Thyroid gland (tissue), 4 donors: ENCODE measurements around the gene DIS3L2. TPM values are rescaled to one million over a fixed set of nuclear protein-coding genes. Genes with fewer than 3 reads are reported as not detected.

Experiments used
- DNase-seq, 2 donors: peaks; one replicate each; pipeline ENCODE4 v3.0.0-alpha.2; 2019
- H3K27ac ChIP-seq, 3 donors: fragments of 200-600 bp; sonication (generic); 1 replicate in 2 of 3; 2 replicates in 1 of 3; pipeline ENCODE4 v1.5.1; 2016 to 2019; ENCODE audit warnings: mild to moderate bottlenecking in 1 of 3, moderate library complexity in 1 of 3
- H3K27me3 ChIP-seq: fragments of 200-600 bp; sonication (generic); one replicate; pipeline ENCODE4 v1.5.1; 2019
- H3K36me3 ChIP-seq, 2 donors: fragments of 200-600 bp; sonication (generic); one replicate each; pipeline ENCODE4 v1.5.1; 2016 to 2019
- H3K4me1 ChIP-seq, 2 donors: fragments of 200-600 bp; sonication (generic); one replicate each; pipeline ENCODE4 v1.5.1; 2017 to 2019
- H3K4me3 ChIP-seq, 3 donors: fragments of 200-600 bp; sonication (generic); replicated peaks in 1 of 3; 1 replicate in 2 of 3; 2 replicates in 1 of 3; pipeline ENCODE4 v1.5.1; 2016; ENCODE audit warnings: mild to moderate bottlenecking in 1 of 3
- H3K9me3 ChIP-seq: fragments of 200-600 bp; sonication (generic); one replicate; pipeline ENCODE4 v1.5.1; 2017
- CTCF ChIP-seq, 6 experiments: fragments of 200-600 bp in 3 of 6; fragments of 450-650 bp in 3 of 6; sonication (generic) in 3 of 6; IDR thresholded peaks; one replicate each; pipeline ENCODE4 v1.5.1; 2016 to 2019; ENCODE audit warnings: antibody characterized with exemption in 6 of 6, mild to moderate bottlenecking in 2 of 6, inconsistent platforms in 1 of 6, moderate library complexity in 1 of 6
- POLR2A ChIP-seq, 2 donors: fragments of 450-650 bp; IDR thresholded peaks; one replicate each; pipeline ENCODE4 v1.6.1; 2017; ENCODE audit warnings: antibody characterized with exemption in 2 of 2, mild to moderate bottlenecking in 2 of 2, moderate library complexity in 1 of 2
- WGBS, 2 donors: methylation state at CpG; one replicate each; pipeline ENCODE4 v1.1.5; 2017; 5-methylcytosine and 5-hydroxymethylcytosine counted together
- intact Hi-C: fragments of 100-400 bp; cut with DNase I; formaldehyde crosslinking; loops from one replicate; pipeline ENCODE4 v1.15.1; 2023
- total RNA-seq, 4 donors: library from RNA; depleted of rRNA; stranded (reverse); fragments of >200 nt; gene quantifications; one replicate each; pipeline ENCODE4 v1.2.3, GENCODE V29; 2016

DIS3L2 gene
- total RNA-seq, 4 donors from 2014 or later: 42.2 to 68.7 (median 50.3) TPM

- no peak overlapping the region for H3K4me3 ChIP-seq
- H3K9me3 ChIP-seq: no peaks in the 10 kb centered on the region
- TF ChIP-seq POLR2A (IDR thresholded peaks at IDR 0.05) (no peak), CTCF (IDR thresholded peaks at IDR 0.05) (no peak)
- no peaks in the 10 kb centered on the region for H3K27me3 ChIP-seq
- WGBS, 2 donors: 89 to 91% methylated on average over 6 of the region's 6 CpGs
- no peaks in the 10 kb centered on the region for H3K36me3 ChIP-seq
- H3K4me1 ChIP-seq: peaks cover 8 to 15% of the 10 kb centered on the region in 2 donors
- intact Hi-C loops: no loop called here
- DNase-seq: no peak
- H3K27ac ChIP-seq: no peak overlapping the region
Measured at GRCh38 chr2:232218778-232219495, 257.4 kb downstream of the DIS3L2 start.

GRCh38 chr2:232219496-232219870, 258.0 kb downstream of the DIS3L2 start:
- Histone ChIP-seq H3K27me3 (no peaks in the 10 kb centered on the region), H3K4me3 (no peak overlapping the region), H3K36me3 (no peaks in the 10 kb centered on the region), H3K9me3 (no peaks in the 10 kb centered on the region), H3K4me1 (peaks cover 8 to 15% of the 10 kb centered on the region in 2 donors), H3K27ac (no peak overlapping the region)
- no peak for DNase-seq
- intact Hi-C loops: no loop called here
- TF ChIP-seq CTCF (IDR thresholded peaks at IDR 0.05): no peak
- TF ChIP-seq POLR2A (IDR thresholded peaks at IDR 0.05): no peak
- 63 to 81% methylated on average over 2 of the region's 2 CpGs for WGBS, 2 donors

GRCh38 chr2:232219932-232220331, 258.4 kb downstream of the DIS3L2 start:
- TF ChIP-seq POLR2A (IDR thresholded peaks at IDR 0.05) (no peak), CTCF (IDR thresholded peaks at IDR 0.05) (no peak)
- Histone ChIP-seq H3K36me3 (no peaks in the 10 kb centered on the region), H3K4me3 (no peak overlapping the region), H3K4me1 (peaks cover 8 to 15% of the 10 kb centered on the region in 2 donors), H3K27me3 (no peaks in the 10 kb centered on the region), H3K27ac (no peak overlapping the region), H3K9me3 (no peaks in the 10 kb centered on the region)
- intact Hi-C loops: no loop called here
- DNase-seq: no peak
- 95 to 96% methylated on average over 5 of the region's 5 CpGs for WGBS, 2 donors

- H3K27me3 ChIP-seq: no peaks in the 10 kb centered on the region
- DNase-seq: no peak
- no peak overlapping the region for H3K27ac ChIP-seq
- 48 to 79% methylated on average over 2 of the region's 2 CpGs for WGBS, 2 donors
- no peak overlapping the region for H3K4me3 ChIP-seq
- no peaks in the 10 kb centered on the region for H3K36me3 ChIP-seq
- no peak for TF ChIP-seq POLR2A (IDR thresholded peaks at IDR 0.05)
- TF ChIP-seq CTCF (IDR thresholded peaks at IDR 0.05): no peak
- intact Hi-C loops: no loop called here
- H3K9me3 ChIP-seq: no peaks in the 10 kb centered on the region
- peaks cover 23 to 30% of the 10 kb centered on the region in 2 donors for H3K4me1 ChIP-seq
Measured at GRCh38 chr2:232225429-232225828, 263.9 kb downstream of the DIS3L2 start.

- no peak for DNase-seq
- no peaks in the 10 kb centered on the region for H3K27me3 ChIP-seq
- H3K27ac ChIP-seq: no peak overlapping the region
- TF ChIP-seq POLR2A (IDR thresholded peaks at IDR 0.05) (no peak), CTCF (IDR thresholded peaks at IDR 0.05) (no peak)
- peaks cover 23 to 30% of the 10 kb centered on the region in 2 donors for H3K4me1 ChIP-seq
- WGBS, 2 donors: 96 to 98% methylated on average over 1 of the region's 1 CpG
- intact Hi-C loops: no loop called here
- H3K4me3 ChIP-seq: no peak overlapping the region
- H3K36me3 ChIP-seq: no peaks in the 10 kb centered on the region
- no peaks in the 10 kb centered on the region for H3K9me3 ChIP-seq
Measured at GRCh38 chr2:232225895-232226294, 264.4 kb downstream of the DIS3L2 start.
